HS-5 (cell line): Measurements from ENCODE around the gene HSPA12A.
A peak's percentile ranks its signal among the peaks of the same experiment; 100 is the strongest.

ENCODE experiments used
- DNase-seq: peaks from one replicate; pipeline ENCODE4 v3.0.0-alpha.2; 2012; ENCODE audit warnings: low read depth

The HSPA12A gene

DNA sequence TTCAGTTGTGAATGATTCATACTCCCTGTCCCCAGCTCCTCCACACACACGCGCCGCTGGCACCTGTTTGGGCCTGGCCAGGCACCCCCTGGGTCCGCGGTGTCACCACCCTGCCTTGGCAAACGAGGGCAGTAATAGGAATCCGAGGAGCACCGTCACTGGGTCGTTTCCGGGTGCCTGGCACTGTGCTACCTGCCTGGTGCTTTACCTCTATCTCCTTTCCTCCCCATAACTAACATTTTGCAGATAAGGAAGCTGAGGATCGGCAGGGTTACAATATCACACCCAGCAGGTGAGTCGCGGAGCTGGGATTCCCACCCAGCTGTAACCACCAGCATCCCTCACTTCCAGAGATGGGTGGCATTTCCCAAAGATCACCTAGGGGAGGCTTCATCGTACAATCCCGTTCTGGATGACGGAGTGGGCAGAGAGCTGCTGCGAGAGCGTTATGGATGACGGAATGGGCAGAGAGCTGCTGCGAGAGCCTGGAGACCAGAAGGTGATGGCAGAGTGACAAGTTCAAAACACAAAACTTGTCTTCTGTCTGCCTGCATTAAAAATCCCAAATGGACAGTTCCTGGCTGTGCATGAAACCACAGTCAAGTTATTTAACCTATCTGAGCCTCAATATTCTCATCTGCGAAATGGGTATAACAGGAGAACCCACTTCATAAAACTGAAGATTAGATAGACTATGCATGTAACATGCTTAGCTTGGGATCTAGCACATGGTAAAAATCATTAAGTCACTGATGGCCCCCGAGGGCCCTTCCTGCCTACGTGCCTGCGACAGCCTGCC lies 1.1 kb upstream of the HSPA12A start:
- DNase-seq = no peak

- DNase-seq = no peak
These were observed 695 bp downstream of the HSPA12A start for GRCh38 chr10:116741391-116742351.

GRCh38 chr10:116740971-116741370 lies 1.4 kb downstream of the HSPA12A start:
- DNase-seq = no peak

- no peak for DNase-seq
These were observed 4.0 kb downstream of the HSPA12A start for GRCh38 chr10:116738339-116738738.

GRCh38 chr10:116737627-116738327 lies 4.6 kb downstream of the HSPA12A start:
- no peak for DNase-seq

GRCh38 chr10:116733566-116733965 lies 8.8 kb downstream of the HSPA12A start:
- DNase-seq = peak; percentile 78

- no peak for DNase-seq
These were observed 9.8 kb downstream of the HSPA12A start for GRCh38 chr10:116732573-116732972.

GRCh38 chr10:116730464-116731260 lies 11.7 kb downstream of the HSPA12A start:
- DNase-seq = no peak

DNA sequence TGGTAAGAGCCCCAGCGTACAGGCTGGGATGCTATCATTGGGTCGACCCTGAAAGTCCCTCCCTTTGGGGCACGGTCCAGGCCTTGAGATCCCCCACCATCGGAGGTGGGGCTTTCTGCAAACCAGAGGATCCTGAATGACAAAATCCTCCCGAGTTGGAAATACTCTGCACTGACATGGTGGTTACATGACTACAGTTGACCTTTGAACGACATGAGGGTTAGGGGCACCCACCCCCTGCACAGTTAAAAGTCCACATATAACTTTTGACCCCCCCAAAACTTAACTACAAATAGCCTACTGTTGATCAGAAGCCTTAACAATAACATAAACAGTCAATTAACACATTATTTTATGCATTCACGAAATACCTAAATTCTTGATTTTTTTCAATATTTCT lies 13.1 kb downstream of the HSPA12A start:
- no peak for DNase-seq

- DNase-seq = no peak
These were observed 13.8 kb downstream of the HSPA12A start for GRCh38 chr10:116728526-116729096.

- no peak for DNase-seq
These were observed 18.7 kb downstream of the HSPA12A start for GRCh38 chr10:116723428-116724281.

DNA sequence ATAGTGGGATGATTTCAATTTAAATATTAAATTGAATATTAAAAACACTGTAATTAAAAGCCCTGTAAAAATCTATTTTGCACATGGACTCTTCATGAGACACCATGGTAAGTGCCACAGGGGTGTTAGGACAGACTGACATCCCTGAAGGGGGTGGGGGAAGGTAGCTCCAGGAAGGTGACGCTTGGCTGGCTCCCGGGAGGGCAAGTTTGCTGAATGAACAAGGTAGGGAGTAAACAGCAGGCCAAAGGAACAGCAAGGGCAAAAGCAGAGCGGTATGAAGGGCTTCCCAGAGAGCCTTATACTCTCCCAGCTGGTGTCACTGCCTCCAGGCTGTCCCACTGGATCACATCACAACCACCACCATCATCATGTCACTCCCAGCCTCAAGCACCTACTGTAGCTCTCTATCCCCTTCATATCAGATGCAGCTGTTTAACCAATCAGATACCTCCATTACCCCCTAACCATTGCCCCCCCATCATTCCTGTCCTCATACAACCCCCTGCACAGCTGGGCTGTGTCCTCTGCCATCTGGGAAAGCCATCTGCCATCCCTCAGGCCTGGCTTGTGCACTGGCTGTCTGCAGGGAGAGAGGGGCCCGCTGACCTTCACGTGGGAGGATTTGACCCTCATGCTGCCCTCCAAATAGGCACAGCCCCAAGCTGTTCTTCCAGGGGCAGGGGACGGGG lies 19.5 kb downstream of the HSPA12A start:
- no peak for DNase-seq

DNA sequence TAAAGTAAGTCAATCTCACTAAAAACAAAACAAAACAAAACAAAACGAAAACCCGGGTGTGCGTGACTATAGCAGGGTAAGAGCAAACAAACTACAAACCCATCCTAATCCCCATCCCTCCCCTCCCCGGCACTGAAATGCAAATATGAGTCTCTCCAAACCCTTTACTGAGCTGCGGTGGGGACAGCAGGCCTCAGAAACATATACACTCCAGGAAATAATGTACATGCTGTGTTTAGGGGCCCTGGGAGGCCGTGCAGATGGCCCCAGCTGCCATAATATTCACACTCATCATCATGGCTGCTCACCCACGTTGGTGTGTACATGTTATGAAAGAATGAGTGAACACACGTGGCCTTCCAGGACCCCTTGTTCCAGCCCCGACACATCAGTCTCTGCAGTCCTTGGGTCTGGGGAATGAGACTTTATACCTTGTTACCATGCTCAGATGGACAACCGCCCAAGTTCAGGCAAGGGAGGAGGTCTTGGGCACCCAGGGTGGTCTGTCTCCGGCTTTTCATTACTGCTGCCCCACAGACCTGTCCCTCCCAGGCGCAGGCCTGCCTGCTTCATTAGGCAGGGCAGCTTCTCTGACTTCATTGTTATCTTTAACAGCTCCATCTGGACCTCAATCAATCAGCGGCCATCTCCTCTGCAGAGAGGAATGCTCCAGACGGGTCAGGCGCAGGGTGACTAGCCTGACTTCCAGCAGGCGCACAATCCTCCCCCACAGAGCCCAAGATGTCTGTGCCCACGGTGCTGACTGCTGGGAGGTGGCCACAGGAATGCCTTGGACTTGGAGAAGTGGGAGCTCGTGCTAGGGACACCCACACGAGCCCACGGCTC lies 20.6 kb downstream of the HSPA12A start:
- DNase-seq = no peak

DNA sequence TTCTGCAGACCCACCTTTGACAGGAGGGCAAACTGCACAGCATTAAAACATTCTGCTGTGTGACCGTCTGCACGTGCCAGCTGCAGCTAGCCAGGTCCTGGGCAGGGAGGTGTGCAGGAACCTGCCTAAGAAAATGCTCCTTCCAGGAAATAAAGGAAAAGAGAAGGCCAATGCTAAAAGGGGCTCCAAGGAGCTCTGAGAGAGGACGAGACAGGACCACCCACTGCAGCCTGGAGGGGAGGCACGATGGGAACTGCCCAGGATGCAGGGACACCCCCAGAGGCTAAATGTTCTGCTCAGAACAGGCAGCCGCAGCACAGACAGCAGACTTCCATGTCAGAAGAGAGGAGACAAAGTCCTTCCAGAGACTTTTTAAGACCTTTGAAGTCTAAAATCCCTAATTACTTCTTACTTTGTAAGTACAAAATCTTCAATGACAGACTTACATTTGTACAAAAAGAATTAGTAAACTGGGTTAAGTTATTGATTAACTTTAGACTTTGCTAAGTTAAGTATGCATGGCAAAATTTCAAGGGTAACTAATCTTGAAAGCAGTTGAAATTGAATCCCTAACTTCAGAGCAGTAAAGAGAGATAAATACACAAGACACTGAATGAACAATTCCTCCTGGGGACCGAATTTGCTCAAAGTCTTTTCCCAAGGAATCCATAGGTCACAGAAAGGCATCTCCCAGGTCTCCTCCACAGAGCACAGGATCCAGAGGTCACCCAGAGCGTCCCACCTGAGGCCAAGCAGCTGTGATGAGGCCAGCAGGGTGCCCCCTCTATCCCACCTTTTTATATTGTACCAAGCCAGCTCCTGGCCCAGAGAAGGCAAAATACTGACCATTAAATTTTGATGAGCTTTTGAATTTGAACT lies 21.5 kb downstream of the HSPA12A start:
- no peak for DNase-seq

- no peak for DNase-seq
These were observed 22.1 kb downstream of the HSPA12A start for GRCh38 chr10:116720241-116720643.

GRCh38 chr10:116719804-116720203 lies 22.6 kb downstream of the HSPA12A start:
- no peak for DNase-seq

GRCh38 chr10:116718058-116718457 lies 24.3 kb downstream of the HSPA12A start:
- DNase-seq = no peak

DNA sequence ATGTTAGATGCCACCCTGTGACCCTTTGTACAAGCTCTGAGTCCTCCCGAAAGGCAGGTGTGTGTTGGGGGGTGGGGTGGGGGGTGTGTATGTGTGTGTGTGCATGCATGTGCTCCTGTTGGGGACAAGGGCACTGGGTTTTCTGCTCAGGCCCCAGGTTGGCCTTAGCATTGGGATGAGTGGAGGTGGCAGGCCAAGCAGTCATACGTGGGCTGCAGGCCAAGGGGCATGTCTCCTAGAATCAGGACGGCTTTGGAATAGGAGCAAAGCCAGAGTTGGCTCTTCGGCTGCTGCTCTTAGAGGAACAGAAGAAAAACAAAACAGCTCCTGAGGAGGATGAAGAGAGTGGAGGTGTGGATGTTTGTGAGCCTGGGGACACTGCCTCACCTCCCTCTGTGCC lies 26.0 kb downstream of the HSPA12A start:
- no peak for DNase-seq
